WTC11 (cell line): ENCODE data around the gene ZNF200. TPM values are rescaled to one million over a fixed set of nuclear protein-coding genes. Genes with fewer than 3 reads are reported as not detected.

Experiments
- ATAC-seq: fragments of 200-7000 bp; cut with Tn5 transposase; 2 replicates; pipeline ENCODE4 v1.10.0; 2021; ENCODE audit warnings: mild to moderate bottlenecking, moderate library complexity
- CTCF ChIA-PET: fragments of 300-600 bp; sonication (Branson Sonifier 250); formaldehyde crosslinking; loops from one replicate; lab custom pipeline; 2021; ENCODE audit warnings: antibody characterized with exemption; lab: Charles Lee
- POLR2A ChIA-PET: fragments of 350-600 bp; sonication (Branson Sonifier 250); formaldehyde crosslinking; loops from one replicate; lab custom pipeline; 2021; ENCODE audit warnings: antibody characterized with exemption; lab: Charles Lee
- DNase-seq: peaks from one replicate; pipeline ENCODE4 v3.0.0; 2021; ENCODE audit warnings: low spot score
- H3K27ac Mint-ChIP-seq: 2 replicates; pipeline ENCODE4 v1.8.0; 2021; ENCODE audit warnings: mixed read lengths
- H3K27me3 Mint-ChIP-seq: 2 replicates; pipeline ENCODE4 v1.8.0; 2021; ENCODE audit warnings: low read depth, mild to moderate bottlenecking, moderate library complexity, mixed read lengths
- H3K36me3 Mint-ChIP-seq: 2 replicates; pipeline ENCODE4 v1.8.0; 2021; ENCODE audit warnings: mixed read lengths
- H3K4me1 Mint-ChIP-seq: 2 replicates; pipeline ENCODE4 v1.8.0; 2022; ENCODE audit warnings: mixed read lengths
- H3K4me3 Mint-ChIP-seq: 2 replicates; pipeline ENCODE4 v1.8.0; 2021; ENCODE audit warnings: mild to moderate bottlenecking, moderate library complexity, mixed read lengths
- H3K9me3 Mint-ChIP-seq: 2 replicates; pipeline ENCODE4 v1.8.0; 2021; ENCODE audit warnings: mixed read lengths
- ATF1 ChIP-seq: sonication (generic); formaldehyde crosslinking; IDR thresholded peaks from 2 replicates; pipeline ENCODE4 v1.8.1; 2023; ENCODE audit warnings: mild to moderate bottlenecking, moderate library complexity, missing genetic modification reagents
- CREM ChIP-seq: sonication (generic); formaldehyde crosslinking; IDR thresholded peaks from 2 replicates; pipeline ENCODE4 v1.8.1; 2022; ENCODE audit warnings: mild to moderate bottlenecking, missing genetic modification reagents, moderate library complexity
- E2F1 ChIP-seq: sonication (generic); formaldehyde crosslinking; IDR thresholded peaks from 2 replicates; pipeline ENCODE4 v1.8.0; 2022; ENCODE audit warnings: mild to moderate bottlenecking, missing genetic modification reagents
- E2F5 ChIP-seq: sonication (generic); formaldehyde crosslinking; IDR thresholded peaks from 2 replicates; pipeline ENCODE4 v1.8.1; 2022; ENCODE audit warnings: mild to moderate bottlenecking, moderate library complexity, missing genetic modification reagents
- ELF4 ChIP-seq: sonication (generic); formaldehyde crosslinking; IDR thresholded peaks from 2 replicates; pipeline ENCODE4 v1.8.1; 2022; ENCODE audit warnings: low read depth, mild to moderate bottlenecking, moderate library complexity, missing genetic modification reagents
- EMX1 ChIP-seq: fragments of 250-450 bp; sonication (Bioruptor Pico); IDR thresholded peaks from 2 replicates; pipeline ENCODE4 v1.8.0; 2021; ENCODE audit warnings: mild to moderate bottlenecking
- ERG ChIP-seq: fragments of 250-450 bp; sonication (Bioruptor Pico); IDR thresholded peaks from 2 replicates; pipeline ENCODE4 v1.8.0; 2021; ENCODE audit warnings: mild to moderate bottlenecking
- ETV6 ChIP-seq: sonication (generic); formaldehyde crosslinking; IDR thresholded peaks from 2 replicates; pipeline ENCODE4 v1.8.1; 2022; ENCODE audit warnings: mild to moderate bottlenecking, missing genetic modification reagents
- GABPB1 ChIP-seq: sonication (generic); formaldehyde crosslinking; IDR thresholded peaks from 2 replicates; pipeline ENCODE4 v1.8.1; 2023; ENCODE audit warnings: mild to moderate bottlenecking, missing genetic modification reagents
- HMGXB4 ChIP-seq: sonication (generic); formaldehyde crosslinking; IDR thresholded peaks from 2 replicates; pipeline ENCODE4 v1.8.1; 2023; ENCODE audit warnings: mild to moderate bottlenecking, moderate library complexity, missing genetic modification reagents
- IRF2 ChIP-seq: sonication (generic); formaldehyde crosslinking; IDR thresholded peaks from 2 replicates; pipeline ENCODE4 v1.8.0; 2022; ENCODE audit warnings: low read depth, missing genetic modification reagents, borderline replicate concordance
- MAX ChIP-seq: sonication (generic); formaldehyde crosslinking; IDR thresholded peaks from 2 replicates; pipeline ENCODE4 v1.8.0; 2022; ENCODE audit warnings: mild to moderate bottlenecking, missing genetic modification reagents
- PRDM15 ChIP-seq: sonication (generic); formaldehyde crosslinking; IDR thresholded peaks from 2 replicates; pipeline ENCODE4 v1.8.0; 2022; ENCODE audit warnings: missing genetic modification reagents
- PRRX2 ChIP-seq: fragments of 250-450 bp; sonication (Bioruptor Pico); IDR thresholded peaks from 2 replicates; pipeline ENCODE4 v1.8.0; 2021; ENCODE audit warnings: mild to moderate bottlenecking
- SP1 ChIP-seq: sonication (generic); formaldehyde crosslinking; conservative IDR thresholded peaks from 2 replicates; pipeline ENCODE4 v1.8.1; 2022; ENCODE audit warnings: missing genetic modification reagents
- TCF7 ChIP-seq: sonication (generic); formaldehyde crosslinking; IDR thresholded peaks from 2 replicates; pipeline ENCODE4 v1.8.0; 2022; ENCODE audit warnings: mild to moderate bottlenecking, low read depth, missing genetic modification reagents, moderate library complexity
- TP53 ChIP-seq: sonication (generic); formaldehyde crosslinking; IDR thresholded peaks from 2 replicates; pipeline ENCODE4 v1.8.1; 2023; ENCODE audit warnings: mild to moderate bottlenecking, missing genetic modification reagents
- ZSCAN18 ChIP-seq: fragments of 250-450 bp; sonication (Bioruptor Pico); IDR thresholded peaks from 2 replicates; pipeline ENCODE4 v2.1.2; 2022; ENCODE audit warnings: mild to moderate bottlenecking, moderate library complexity
- total RNA-seq: library from RNA; stranded (reverse); gene quantifications from 3 replicates; pipeline ENCODE4 v1.2.3, GENCODE V29; 2021

ZNF200 gene
- total RNA-seq, 1 experiment from 2014 or later: 9.7 TPM

GRCh38 chr16:3189869-3190268, 45.1 kb downstream of the ZNF200 start:
- peaks cover 67% of the 10 kb centered on the region for H3K27me3 Mint-ChIP-seq

GRCh38 chr16:3188925-3189825, 45.8 kb downstream of the ZNF200 start:
- CTCF ChIA-PET: interaction anchor here (0.8 to 3.0 kb wide), 12 partner anchors 14 to 311 kb away, joined by 3 to 22 read pairs (median 4); partner anchors contain the start of genes CLUAP1, ZNF213 and ZNF263

More at GRCh38 chr16:3189869-3190268, 45.1 kb downstream of the ZNF200 start:
- Mint-ChIP-seq H3K27ac (no peak overlapping the region), H3K4me3 (peak overlapping the region; percentile 97), H3K9me3 (no peaks in the 10 kb centered on the region; the same call in 1 of the 2 replicates), H3K36me3 (no peaks in the 10 kb centered on the region)
- POLR2A ChIA-PET: no interaction called here
- no peak for DNase-seq
- no peak for TF ChIP-seq ZSCAN18
- TF ChIP-seq IRF2 (CRISPR knock-in tag): no peak
- TF ChIP-seq MAX (CRISPR knock-in tag): no peak
- TF ChIP-seq TCF7: no peak
- TF ChIP-seq, all 79 proteins: peak for 0
- peaks cover 18% of the 10 kb centered on the region for H3K4me1 Mint-ChIP-seq
- CTCF ChIA-PET: interaction anchor here (1.1 to 3.0 kb wide), 5 partner anchors 15 to 103 kb away, joined by 3 to 22 read pairs (median 4); partner anchors contain the start of gene ZNF263
- ATAC-seq: no peak

More at GRCh38 chr16:3188925-3189825, 45.8 kb downstream of the ZNF200 start:
- Mint-ChIP-seq H3K36me3 (no peaks in the 10 kb centered on the region), H3K4me1 (peaks cover 18% of the 10 kb centered on the region), H3K27ac (no peak overlapping the region; the same call in 1 of the 2 replicates), H3K9me3 (no peaks in the 10 kb centered on the region; the same call in 1 of the 2 replicates), H3K4me3 (peak overlapping the region; percentile 97), H3K27me3 (peaks cover 61% of the 10 kb centered on the region)
- POLR2A ChIA-PET: interaction anchor here (0.9 kb wide), 1 partner anchor 94 kb away, joined by 4 read pairs; the partner anchor contains the start of gene ZNF263
- ATAC-seq (peak; percentile 35), DNase-seq (peak; percentile 80)
- TF ChIP-seq E2F5 (no peak), HMGXB4 (CRISPR knock-in tag) (peak; percentile 97), ATF1 (CRISPR knock-in tag) (peak; percentile 50; the same call in 1 of the 2 replicates), MAX (CRISPR knock-in tag) (peak; percentile 61), SP1 (peak; percentile 55), CREM (CRISPR knock-in tag) (0 out of 2 replicates have a peak, but pooled peaks have one; percentile 65), TP53 (CRISPR knock-in tag) (0 out of 2 replicates have a peak, but pooled peaks have one; percentile 64), EMX1 (no peak), ELF4 (no peak), PRDM15 (CRISPR knock-in tag) (no peak), GABPB1 (CRISPR knock-in tag) (no peak), E2F1 (CRISPR knock-in tag) (no peak), ETV6 (CRISPR knock-in tag) (peak; percentile 55; the same call in 1 of the 2 replicates), PRRX2 (CRISPR knock-in tag) (0 out of 2 replicates have a peak, but pooled peaks have one; percentile 27), ERG (CRISPR knock-in tag) (0 out of 2 replicates have a peak, but pooled peaks have one; percentile 26)
